ENCODE data around the gene SYNDIG1. TPM values are rescaled to one million over a fixed set of nuclear protein-coding genes. Genes with fewer than 3 reads are reported as not detected.

SYNDIG1 gene
- total RNA-seq, 1 donor from 2014 or later = not detected

DNA sequence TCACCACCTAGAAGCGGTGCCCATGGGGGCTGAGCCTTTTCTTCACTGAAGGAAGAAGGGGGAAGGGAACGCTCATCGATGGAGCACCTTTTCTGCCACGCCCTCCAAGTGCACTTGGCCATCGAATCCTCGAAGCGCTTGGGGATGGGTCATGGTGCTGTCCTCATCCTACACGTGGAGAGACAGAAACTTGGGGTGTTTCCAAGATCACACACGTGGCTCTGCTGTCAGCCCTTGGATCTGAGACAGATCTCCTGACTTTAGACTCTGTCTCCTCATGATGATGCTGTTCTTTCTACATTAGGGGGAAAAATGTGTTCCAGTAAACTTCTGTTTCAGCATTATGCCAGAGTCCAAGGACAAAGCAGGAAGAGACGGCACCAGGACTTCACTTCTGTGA is 78.5 kb downstream of the SYNDIG1 start:
- DNase-seq (ENCODE audit: low read depth) (no peak), FAIRE-seq (peak; percentile 72)
- Histone ChIP-seq H3K36me3 (ENCODE audit: control insufficient read depth, insufficient read depth, low read length) (no peaks in the 10 kb centered on the region), H3K4me3 (ENCODE audit: low read depth, low read length) (no peak overlapping the region), H3K27me3 (ENCODE audit: control insufficient read depth, insufficient read depth, low read length) (no peaks in the 10 kb centered on the region)
- no peak for TF ChIP-seq CTCF (IDR thresholded peaks at IDR 0.05; ENCODE audit: insufficient read depth, low read length, severe bottlenecking)

GRCh38 chr20:24559114-24559732 is 89.8 kb downstream of the SYNDIG1 start:
- no peak for TF ChIP-seq CTCF (IDR thresholded peaks at IDR 0.05; ENCODE audit: insufficient read depth, low read length, severe bottlenecking)
- FAIRE-seq (no peak), DNase-seq (ENCODE audit: low read depth) (no peak)
- Histone ChIP-seq H3K36me3 (ENCODE audit: control insufficient read depth, insufficient read depth, low read length) (no peaks in the 10 kb centered on the region), H3K4me3 (ENCODE audit: low read depth, low read length) (no peak overlapping the region), H3K27me3 (ENCODE audit: control insufficient read depth, insufficient read depth, low read length) (no peaks in the 10 kb centered on the region)

GRCh38 chr20:24560571-24561491 is 91.4 kb downstream of the SYNDIG1 start:
- DNase-seq (ENCODE audit: low read depth) (no peak), FAIRE-seq (no peak)
- no peaks in the 10 kb centered on the region for H3K36me3 ChIP-seq (ENCODE audit: control insufficient read depth, insufficient read depth, low read length)
- no peaks in the 10 kb centered on the region for H3K27me3 ChIP-seq (ENCODE audit: control insufficient read depth, insufficient read depth, low read length)
- TF ChIP-seq CTCF (IDR thresholded peaks at IDR 0.05; ENCODE audit: insufficient read depth, low read length, severe bottlenecking) = no peak
- H3K4me3 ChIP-seq (ENCODE audit: low read depth, low read length) = no peak overlapping the region

DNA sequence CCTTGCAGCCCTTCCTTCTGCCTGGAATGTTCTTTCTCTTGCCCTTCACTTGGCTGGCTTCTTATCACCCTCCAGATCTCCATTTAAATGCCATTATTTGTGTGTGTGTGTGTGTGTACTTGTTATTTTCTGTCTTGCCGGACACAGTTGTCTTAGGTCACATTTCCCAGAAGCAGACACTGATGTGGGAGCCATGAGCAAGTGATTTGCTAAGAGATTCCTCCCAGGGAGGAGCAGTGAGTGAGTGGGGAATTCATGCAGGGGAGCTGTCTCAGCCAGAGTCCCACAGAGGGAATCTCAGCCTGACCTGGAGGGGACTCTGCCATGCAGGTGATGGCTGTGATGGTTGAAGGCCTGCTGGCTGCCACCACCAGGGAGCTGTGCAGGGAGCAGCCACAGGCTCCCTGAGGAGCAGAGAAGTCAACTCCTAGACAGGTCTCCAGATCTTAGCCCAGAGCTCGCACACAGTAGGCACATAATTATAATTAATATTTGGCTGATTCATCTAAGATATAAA is 96.5 kb downstream of the SYNDIG1 start:
- FAIRE-seq = no peak

DNA sequence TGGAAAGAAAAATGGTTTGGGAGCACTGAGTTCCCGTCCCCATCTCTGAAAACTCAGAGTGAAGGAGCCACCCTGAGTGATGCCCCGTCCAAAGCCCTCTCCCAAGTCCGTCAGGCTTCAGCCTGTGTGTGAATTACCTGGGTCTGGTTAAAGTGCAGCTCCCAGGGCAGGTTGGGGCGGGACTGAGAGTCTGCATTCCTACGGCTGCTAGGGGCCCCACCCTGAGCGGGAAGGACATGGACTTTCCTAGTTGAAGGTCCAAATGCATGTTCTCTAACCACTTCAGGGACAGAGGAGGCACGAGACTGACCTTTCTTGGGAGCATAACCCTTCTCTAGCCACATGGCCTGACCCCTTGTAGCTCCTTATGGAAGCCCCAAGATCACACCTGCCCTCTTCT is 97.2 kb downstream of the SYNDIG1 start:
- Histone ChIP-seq H3K4me3 (ENCODE audit: low read depth, low read length) (no peak overlapping the region), H3K27me3 (ENCODE audit: control insufficient read depth, insufficient read depth, low read length) (no peaks in the 10 kb centered on the region), H3K36me3 (ENCODE audit: control insufficient read depth, insufficient read depth, low read length) (no peaks in the 10 kb centered on the region)
- DNase-seq (ENCODE audit: low read depth) = no peak
- no peak for TF ChIP-seq CTCF (IDR thresholded peaks at IDR 0.05; ENCODE audit: insufficient read depth, low read length, severe bottlenecking)
- FAIRE-seq = no peak

More for the DNA sequence above, 96.5 kb downstream of the SYNDIG1 start:
- Histone ChIP-seq H3K36me3 (ENCODE audit: control insufficient read depth, insufficient read depth, low read length) (no peaks in the 10 kb centered on the region), H3K4me3 (ENCODE audit: low read depth, low read length) (no peak overlapping the region), H3K27me3 (ENCODE audit: control insufficient read depth, insufficient read depth, low read length) (no peaks in the 10 kb centered on the region)
- DNase-seq (ENCODE audit: low read depth) = no peak
- TF ChIP-seq CTCF (IDR thresholded peaks at IDR 0.05; ENCODE audit: insufficient read depth, low read length, severe bottlenecking) = no peak
